CD4-positive, alpha-beta T cell (primary cell): ENCODE results near the gene MT1E. TPM values are rescaled to one million over a fixed set of nuclear protein-coding genes. Genes with fewer than 3 reads are reported as not detected.

ENCODE experiments used
- ATAC-seq: fragments of 200-7000 bp; cut with Tn5 transposase; one replicate; pipeline ENCODE4 v1.10.0; 2022; ENCODE audit warnings: mild to moderate bottlenecking; ENCODE audit not compliant: poor library complexity
- CTCF ChIA-PET: fragments of 350-600 bp; sonication (Branson Sonifier 250); formaldehyde crosslinking; loops from one replicate; lab custom pipeline; 2021; ENCODE audit warnings: antibody characterized with exemption, inconsistent platforms; lab: Charles Lee
- POLR2A ChIA-PET: fragments of 350-600 bp; sonication (Branson Sonifier 250); formaldehyde crosslinking; loops from one replicate; lab custom pipeline; 2021; ENCODE audit warnings: antibody characterized with exemption, inconsistent platforms; lab: Charles Lee
- DNase-seq, 14 experiments: peaks; one replicate each; pipeline ENCODE4 v3.0.0-alpha.2; 2013 to 2020; ENCODE audit warnings: mixed read lengths in 2 of 14
- H3K27ac ChIP-seq, 2 donors: one replicate each; pipeline versions ENCODE4 v1.5.1 to v1.7.0; 2013; ENCODE audit warnings: low read length in 2 of 2, low read depth in 1 of 2, mild to moderate bottlenecking in 1 of 2
- H3K27me3 ChIP-seq, 2 experiments: 1 replicate in 1 of 2; 2 replicates in 1 of 2; pipeline versions ENCODE4 v1.6.1 to v1.7.0; 2013; ENCODE audit warnings: low read length in 2 of 2, control low read depth in 1 of 2, mild to moderate bottlenecking in 1 of 2, moderate library complexity in 1 of 2; ENCODE audit not compliant: insufficient read depth in 2 of 2, control insufficient read depth in 1 of 2
- H3K36me3 ChIP-seq: one replicate; pipeline ENCODE4 v1.6.1; 2013; ENCODE audit warnings: low read length, control low read depth; ENCODE audit not compliant: insufficient read depth
- H3K4me1 ChIP-seq: one replicate; pipeline ENCODE4 v1.6.1; 2013; ENCODE audit warnings: low read length, control low read depth; ENCODE audit not compliant: insufficient read depth
- H3K4me3 ChIP-seq: one replicate; pipeline ENCODE4 v1.5.1; 2013; ENCODE audit warnings: mild to moderate bottlenecking, low read length, moderate library complexity
- H3K9me3 ChIP-seq, 2 experiments: 1 replicate in 1 of 2; 2 replicates in 1 of 2; pipeline versions ENCODE4 v1.6.1 to v1.7.0; 2013; ENCODE audit warnings: low read length in 2 of 2, mild to moderate bottlenecking in 2 of 2, control low read depth in 1 of 2, moderate library complexity in 1 of 2; ENCODE audit not compliant: control insufficient read depth in 1 of 2, insufficient read depth in 1 of 2
- H3K27ac Mint-ChIP-seq: one replicate; pipeline ENCODE4 v1.8.0; 2020; ENCODE audit warnings: mixed read lengths
- H3K27me3 Mint-ChIP-seq: one replicate; pipeline ENCODE4 v1.8.0; 2021; ENCODE audit warnings: mixed read lengths
- H3K36me3 Mint-ChIP-seq: one replicate; pipeline ENCODE4 v1.8.0; 2021; ENCODE audit warnings: low read depth, mixed read lengths
- H3K4me1 Mint-ChIP-seq: one replicate; pipeline ENCODE4 v1.8.0; 2021; ENCODE audit warnings: low read depth, mixed read lengths
- H3K4me3 Mint-ChIP-seq: one replicate; pipeline ENCODE4 v1.8.0; 2020; ENCODE audit warnings: mild to moderate bottlenecking, mixed read lengths
- H3K9me3 Mint-ChIP-seq: one replicate; pipeline ENCODE4 v1.8.0; 2020; ENCODE audit warnings: mixed read lengths
- intact Hi-C, 2 experiments: fragments of 100-400 bp; cut with DNase I in 1 of 2; cut with micrococcal nuclease in 1 of 2; formaldehyde crosslinking; loops; one replicate each; pipeline versions ENCODE4 v1.15.1 to v1.9.0; 2023 to 2025; cut with DNase I, micrococcal nuclease
- total RNA-seq, 174 experiments: library from RNA in 2 of 174; stranded (reverse) in 2 of 174; gene quantifications; one replicate each; pipeline ENCODE4 v1.2.3 and lab custom pipeline; 2021 to 2026
- TF ChIP-seq, protein P1 (sequence below): fragments of 200-600 bp; IDR thresholded peaks from one replicate; pipeline ENCODE4 v1.8.0; 2022; ENCODE audit warnings: antibody characterized with exemption, mild to moderate bottlenecking

Gene MT1E
- total RNA-seq, 2 experiments from 2014 or later, result 2.5 to 2.9 TPM

DNA sequence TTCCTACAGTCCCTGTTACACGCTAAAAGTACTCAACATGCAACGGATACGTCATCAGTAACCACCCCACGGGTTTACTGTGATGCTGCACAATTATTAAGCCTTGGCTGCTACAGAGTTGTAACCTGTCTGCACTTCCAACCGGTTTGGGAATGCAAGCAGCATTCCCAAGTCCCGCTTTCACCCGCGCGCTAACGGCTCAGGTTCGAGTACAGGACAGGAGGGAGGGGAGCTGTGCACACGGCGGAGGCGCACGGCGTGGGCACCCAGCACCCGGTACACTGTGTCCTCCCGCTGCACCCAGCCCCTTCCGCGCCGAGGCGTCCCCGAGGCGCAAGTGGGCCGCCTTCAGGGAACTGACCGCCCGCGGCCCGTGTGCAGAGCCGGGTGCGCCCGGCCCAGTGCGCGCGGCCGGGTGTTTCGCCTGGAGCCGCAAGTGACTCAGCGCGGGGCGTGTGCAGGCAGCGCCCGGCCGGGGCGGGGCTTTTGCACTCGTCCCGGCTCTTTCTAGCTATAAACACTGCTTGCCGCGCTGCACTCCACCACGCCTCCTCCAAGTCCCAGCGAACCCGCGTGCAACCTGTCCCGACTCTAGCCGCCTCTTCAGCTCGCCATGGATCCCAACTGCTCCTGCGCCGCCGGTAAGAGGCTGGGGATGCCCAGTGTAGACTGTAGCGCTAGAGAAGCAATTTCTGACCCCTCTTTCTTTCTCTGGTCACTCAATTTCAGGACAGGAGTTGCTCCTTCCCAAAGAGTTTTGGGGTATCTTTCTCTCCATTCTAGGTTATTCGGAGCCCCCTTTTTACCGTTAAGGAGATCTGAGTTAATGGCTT, 17.3 kb upstream of the MT1E start, which contains the start of gene MT2A:
Gene MT2A (plus strand): TSS at position 542 of the 833 bp plus-strand sequence. CDS start 72 bp downstream, at position 614.
- peak within 1 kb of the TSS; percentile 80 for H3K4me3 ChIP-seq
- peak within 1 kb of the TSS; percentile 98 for H3K4me3 Mint-ChIP-seq
- intact Hi-C loops, result loop anchor here (1.0 to 2.0 kb wide), 2 partner anchors 17 to 74 kb away; partner anchors contain the start of genes MT1E (in 1 of the 2) and MT1X (in 1 of the 2)
- ChIA-PET CTCF (interaction anchor here (1.8 to 2.8 kb wide), 2 partner anchors 94 kb away, joined by 4 to 16 read pairs; no protein-coding TSS in a partner anchor), POLR2A (interaction anchor here (0.7 to 3.7 kb wide), 13 partner anchors 9 to 157 kb away, joined by 3 to 26 read pairs (median 7); partner anchors contain the start of genes BBS2, MT1E, MT1F and MT1X)
- ATAC-seq (peak; percentile 72), DNase-seq (peak; percentile 69 to 95 (median 85))
- no peaks in the 10 kb centered on the region for H3K9me3 ChIP-seq
- peak within 1 kb of the TSS; percentile 96 for H3K27ac Mint-ChIP-seq
- H3K9me3 Mint-ChIP-seq, result no peaks in the 10 kb centered on the region
- no peaks in the 10 kb centered on the region for H3K36me3 Mint-ChIP-seq
- peaks cover 57% of the 10 kb centered on the region for H3K4me1 Mint-ChIP-seq
- H3K27ac ChIP-seq, result peak within 1 kb of the TSS; percentile 71 to 88
- no peaks in the 10 kb centered on the region for H3K36me3 ChIP-seq
- TF ChIP-seq, protein P1, sequence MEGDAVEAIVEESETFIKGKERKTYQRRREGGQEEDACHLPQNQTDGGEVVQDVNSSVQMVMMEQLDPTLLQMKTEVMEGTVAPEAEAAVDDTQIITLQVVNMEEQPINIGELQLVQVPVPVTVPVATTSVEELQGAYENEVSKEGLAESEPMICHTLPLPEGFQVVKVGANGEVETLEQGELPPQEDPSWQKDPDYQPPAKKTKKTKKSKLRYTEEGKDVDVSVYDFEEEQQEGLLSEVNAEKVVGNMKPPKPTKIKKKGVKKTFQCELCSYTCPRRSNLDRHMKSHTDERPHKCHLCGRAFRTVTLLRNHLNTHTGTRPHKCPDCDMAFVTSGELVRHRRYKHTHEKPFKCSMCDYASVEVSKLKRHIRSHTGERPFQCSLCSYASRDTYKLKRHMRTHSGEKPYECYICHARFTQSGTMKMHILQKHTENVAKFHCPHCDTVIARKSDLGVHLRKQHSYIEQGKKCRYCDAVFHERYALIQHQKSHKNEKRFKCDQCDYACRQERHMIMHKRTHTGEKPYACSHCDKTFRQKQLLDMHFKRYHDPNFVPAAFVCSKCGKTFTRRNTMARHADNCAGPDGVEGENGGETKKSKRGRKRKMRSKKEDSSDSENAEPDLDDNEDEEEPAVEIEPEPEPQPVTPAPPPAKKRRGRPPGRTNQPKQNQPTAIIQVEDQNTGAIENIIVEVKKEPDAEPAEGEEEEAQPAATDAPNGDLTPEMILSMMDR, result no peak
- no peaks in the 10 kb centered on the region for H3K27me3 Mint-ChIP-seq
- H3K27me3 ChIP-seq, result no peaks in the 10 kb centered on the region
- H3K4me1 ChIP-seq, result peaks cover 50% of the 10 kb centered on the region

- DNase-seq, result peak in 4 of 14 experiments; percentile 13 to 37 (median 32)
- Mint-ChIP-seq H3K4me3 (peak overlapping the region; percentile 98), H3K27me3 (no peaks in the 10 kb centered on the region), H3K36me3 (no peaks in the 10 kb centered on the region), H3K4me1 (peaks cover 57% of the 10 kb centered on the region), H3K27ac (peak overlapping the region; percentile 96), H3K9me3 (no peaks in the 10 kb centered on the region)
- no peaks in the 10 kb centered on the region for H3K36me3 ChIP-seq
- ATAC-seq, result no peak
- H3K27me3 ChIP-seq, result no peaks in the 10 kb centered on the region
- H3K9me3 ChIP-seq, result no peaks in the 10 kb centered on the region
- peaks cover 50% of the 10 kb centered on the region for H3K4me1 ChIP-seq
- H3K4me3 ChIP-seq, result peak overlapping the region; percentile 80
- CTCF ChIA-PET, result interaction anchor here (1.8 to 2.8 kb wide), 2 partner anchors 93 to 95 kb away, joined by 4 to 16 read pairs; no protein-coding TSS in a partner anchor
- TF ChIP-seq, protein P1, result no peak
- intact Hi-C loops, result loop anchor here (1.0 to 2.0 kb wide), 2 partner anchors 16 to 73 kb away; partner anchors contain the start of genes MT1E (in 1 of the 2) and MT1X (in 1 of the 2)
- POLR2A ChIA-PET, result interaction anchor here (0.8 to 3.7 kb wide), 13 partner anchors 9 to 158 kb away, joined by 3 to 26 read pairs (median 7); partner anchors contain the start of genes BBS2, MT1E, MT1F and MT1X
- H3K27ac ChIP-seq, result peak overlapping the region; percentile 71 to 88
Observed at GRCh38 chr16:56608876-56609462, 16.6 kb upstream of the MT1E start.

GRCh38 chr16:56609463-56609921, 16.1 kb upstream of the MT1E start:
- peak overlapping the region; percentile 96 for H3K27ac Mint-ChIP-seq
- no peaks in the 10 kb centered on the region for H3K36me3 Mint-ChIP-seq
- Histone ChIP-seq H3K4me1 (peaks cover 50% of the 10 kb centered on the region), H3K4me3 (peak overlapping the region; percentile 80), H3K36me3 (no peaks in the 10 kb centered on the region), H3K27ac (peak overlapping the region; percentile 71 to 88), H3K27me3 (no peaks in the 10 kb centered on the region), H3K9me3 (no peaks in the 10 kb centered on the region)
- no peaks in the 10 kb centered on the region for H3K9me3 Mint-ChIP-seq
- ChIA-PET POLR2A (interaction anchor here (0.8 to 3.7 kb wide), 8 partner anchors 9 to 99 kb away, joined by 4 to 26 read pairs (median 6); partner anchors contain the start of genes MT1E, MT1F and MT1X), CTCF (interaction anchor here (2.8 kb wide), 1 partner anchor 93 kb away, joined by 16 read pairs; no protein-coding TSS in a partner anchor)
- H3K4me3 Mint-ChIP-seq, result peak overlapping the region; percentile 98
- TF ChIP-seq, protein P1, result no peak
- intact Hi-C loops, result loop anchor here in 1 of 2 experiments (2.0 kb wide), 1 partner anchor 15 kb away; the partner anchor contains the start of gene MT1E
- peaks cover 57% of the 10 kb centered on the region for H3K4me1 Mint-ChIP-seq
- H3K27me3 Mint-ChIP-seq, result no peaks in the 10 kb centered on the region
- DNase-seq, result peak; percentile 52 to 93 (median 67)
- ATAC-seq, result peak; percentile 45
